Left ventricle myocardium inferior (tissue), 1 donor: Measurements from ENCODE around the gene MASP1. TPM values are rescaled to one million over a fixed set of nuclear protein-coding genes. Genes with fewer than 3 reads are reported as not detected.

Experiments
- DNase-seq: peaks from one replicate; pipeline ENCODE4 v3.0.0-alpha.2; 2020
- H3K27ac ChIP-seq: fragments of 200-600 bp; replicated peaks from 2 replicates; pipeline ENCODE4 v1.8.0; 2021
- H3K27me3 ChIP-seq: fragments of 200-600 bp; 2 replicates; pipeline ENCODE4 v1.8.0; 2021; ENCODE audit warnings: low read depth
- H3K36me3 ChIP-seq: fragments of 200-600 bp; 2 replicates; pipeline ENCODE4 v1.8.0; 2021
- H3K4me1 ChIP-seq: fragments of 200-600 bp; 2 replicates; pipeline ENCODE4 v1.8.0; 2021
- H3K4me3 ChIP-seq: fragments of 200-600 bp; 2 replicates; pipeline ENCODE4 v1.8.0; 2021; ENCODE audit warnings: mild to moderate bottlenecking, moderate library complexity
- H3K9me3 ChIP-seq: fragments of 200-600 bp; replicated peaks from 2 replicates; pipeline ENCODE4 v1.8.0; 2021
- CTCF ChIP-seq: fragments of 200-600 bp; IDR thresholded peaks from 2 replicates; pipeline ENCODE4 v1.8.0; 2021; ENCODE audit warnings: antibody characterized with exemption, mild to moderate bottlenecking, borderline replicate concordance
- intact Hi-C: fragments of 100-400 bp; cut with micrococcal nuclease; formaldehyde crosslinking; loops from one replicate; pipeline ENCODE4 v1.11.0; 2022
- total RNA-seq: library from RNA; stranded (reverse); fragmentation: NEBNext Ultra II Directional; extraction: Animal tissue kit (Norgen Biotek cat#: 25700); gene quantifications from one replicate; pipeline ENCODE4 v1.2.1, GENCODE V29; 2021
- donor health status: DM: no; HTN: yes; CAD: no; lungs with severe emphysema.

Gene MASP1
- total RNA-seq, 1 donor from 2014 or later = 214 TPM

DNA sequence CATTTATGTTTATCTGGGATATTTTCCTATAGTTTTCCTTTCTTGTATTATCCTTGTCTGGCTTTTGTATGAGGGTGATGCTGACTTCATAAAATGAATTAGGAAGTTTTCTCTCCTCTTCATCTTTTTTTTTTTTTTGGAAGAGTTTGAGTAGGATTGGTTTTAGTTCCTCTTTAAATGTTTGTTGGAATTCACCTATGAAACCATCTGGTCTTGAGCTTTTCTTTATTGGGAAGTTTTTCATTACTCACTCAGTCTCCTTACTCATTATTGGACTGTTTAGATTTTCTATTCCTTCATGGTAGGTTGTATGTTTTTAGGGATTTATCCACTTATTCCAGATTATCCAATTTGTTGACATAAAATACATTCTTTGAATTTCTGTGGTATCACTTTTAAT is 18.7 kb upstream of the MASP1 start:
- no peaks in the 10 kb centered on the region for H3K4me1 ChIP-seq
- peaks cover 18% of the 10 kb centered on the region for H3K27me3 ChIP-seq
- DNase-seq = no peak
- no peak for TF ChIP-seq CTCF
- H3K4me3 ChIP-seq = no peak overlapping the region
- intact Hi-C loops = no loop called here
- no peaks in the 10 kb centered on the region for H3K9me3 ChIP-seq
- H3K27ac ChIP-seq = no peak overlapping the region
- H3K36me3 ChIP-seq = no peaks in the 10 kb centered on the region

DNA sequence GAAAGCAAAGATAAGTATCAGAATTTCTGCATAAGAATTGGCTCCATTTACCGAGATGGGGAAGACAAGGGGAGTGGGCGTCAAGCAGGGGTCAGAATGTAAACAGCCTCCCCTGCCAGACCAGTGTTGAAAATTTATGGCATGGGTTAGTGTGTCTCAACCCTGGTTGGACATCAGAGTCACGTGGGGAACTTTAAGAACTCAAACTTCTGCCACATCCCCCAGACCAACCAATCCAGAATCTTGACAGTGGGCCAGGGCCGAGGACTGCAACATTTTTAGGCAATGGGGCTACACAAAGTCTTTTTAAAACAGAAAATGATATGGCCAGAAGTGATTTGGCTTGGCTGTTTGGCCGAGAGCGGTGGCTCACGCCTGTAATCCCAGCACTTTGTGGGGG is 14.3 kb upstream of the MASP1 start:
- H3K9me3 ChIP-seq = no peaks in the 10 kb centered on the region
- H3K27ac ChIP-seq = no peak overlapping the region
- no peaks in the 10 kb centered on the region for H3K36me3 ChIP-seq
- TF ChIP-seq CTCF = no peak
- no peak overlapping the region for H3K4me3 ChIP-seq
- intact Hi-C loops = no loop called here
- DNase-seq = no peak
- no peaks in the 10 kb centered on the region for H3K4me1 ChIP-seq
- H3K27me3 ChIP-seq = no peaks in the 10 kb centered on the region

DNA sequence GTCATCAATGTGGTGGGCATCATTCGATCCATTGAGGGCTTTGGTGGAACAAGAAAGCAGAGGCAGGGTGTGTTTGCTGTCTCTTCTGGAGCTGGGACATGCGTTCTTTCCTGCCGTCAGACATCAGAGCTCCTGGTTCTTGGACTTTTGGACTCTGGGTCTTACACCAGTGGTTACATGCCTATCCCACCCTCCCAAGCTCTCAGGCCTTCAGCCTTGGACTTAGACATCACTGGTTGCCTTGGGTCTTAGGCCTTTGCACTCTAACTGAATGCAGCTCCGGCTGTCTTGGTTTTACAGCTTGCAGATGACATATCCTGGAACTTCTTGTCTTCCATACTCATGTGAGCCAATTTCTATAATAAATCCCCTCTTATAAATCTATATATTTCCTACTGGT is 8.1 kb upstream of the MASP1 start:
- TF ChIP-seq CTCF = no peak
- H3K4me1 ChIP-seq = no peaks in the 10 kb centered on the region
- no peak for DNase-seq
- intact Hi-C loops = no loop called here
- no peak overlapping the region for H3K4me3 ChIP-seq
- H3K27ac ChIP-seq = no peak overlapping the region
- H3K36me3 ChIP-seq = no peaks in the 10 kb centered on the region
- H3K9me3 ChIP-seq = no peaks in the 10 kb centered on the region
- no peaks in the 10 kb centered on the region for H3K27me3 ChIP-seq

DNA sequence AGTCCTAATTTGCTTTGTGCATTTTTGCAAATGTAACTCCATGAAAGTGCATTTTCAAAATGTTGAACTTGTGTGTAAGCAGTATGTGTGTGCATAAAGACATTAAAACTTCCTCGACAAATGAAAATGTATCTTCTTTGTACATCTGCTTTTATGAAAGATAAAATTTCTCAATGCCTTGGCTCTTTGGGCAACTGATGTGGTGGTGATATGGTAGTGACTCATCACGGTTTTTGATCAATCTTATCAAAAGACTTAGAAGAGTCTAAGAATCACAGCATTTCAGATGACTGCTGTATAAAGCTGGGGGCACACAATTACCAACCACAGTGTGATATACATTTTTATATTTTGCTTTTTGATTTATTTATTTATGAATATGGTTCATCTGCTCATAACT is 5.4 kb upstream of the MASP1 start:
- no peak for DNase-seq
- no peak overlapping the region for H3K4me3 ChIP-seq
- H3K27me3 ChIP-seq = no peaks in the 10 kb centered on the region
- no peaks in the 10 kb centered on the region for H3K9me3 ChIP-seq
- H3K27ac ChIP-seq = no peak overlapping the region
- no peak for TF ChIP-seq CTCF
- intact Hi-C loops = no loop called here
- peaks cover 21% of the 10 kb centered on the region for H3K4me1 ChIP-seq
- no peaks in the 10 kb centered on the region for H3K36me3 ChIP-seq

- Histone ChIP-seq H3K36me3 (no peaks in the 10 kb centered on the region), H3K9me3 (no peaks in the 10 kb centered on the region), H3K4me3 (no peak overlapping the region), H3K27ac (no peak overlapping the region), H3K4me1 (peaks cover 25% of the 10 kb centered on the region), H3K27me3 (no peaks in the 10 kb centered on the region)
- no peak for DNase-seq
- no peak for TF ChIP-seq CTCF
- intact Hi-C loops = no loop called here
These were observed 4.5 kb upstream of the MASP1 start for GRCh38 chr3:187296058-187296457.
